ENCODE measurements around the gene HNRNPA1L2.
A peak's percentile ranks its signal among the peaks of the same experiment; 100 is the strongest.
"Not testable (repeated sequence)": the region's sequence is repeated elsewhere in the genome, so short reads cannot be mapped to it uniquely, and the experiment has no call there.

Gene HNRNPA1L2

DNA sequence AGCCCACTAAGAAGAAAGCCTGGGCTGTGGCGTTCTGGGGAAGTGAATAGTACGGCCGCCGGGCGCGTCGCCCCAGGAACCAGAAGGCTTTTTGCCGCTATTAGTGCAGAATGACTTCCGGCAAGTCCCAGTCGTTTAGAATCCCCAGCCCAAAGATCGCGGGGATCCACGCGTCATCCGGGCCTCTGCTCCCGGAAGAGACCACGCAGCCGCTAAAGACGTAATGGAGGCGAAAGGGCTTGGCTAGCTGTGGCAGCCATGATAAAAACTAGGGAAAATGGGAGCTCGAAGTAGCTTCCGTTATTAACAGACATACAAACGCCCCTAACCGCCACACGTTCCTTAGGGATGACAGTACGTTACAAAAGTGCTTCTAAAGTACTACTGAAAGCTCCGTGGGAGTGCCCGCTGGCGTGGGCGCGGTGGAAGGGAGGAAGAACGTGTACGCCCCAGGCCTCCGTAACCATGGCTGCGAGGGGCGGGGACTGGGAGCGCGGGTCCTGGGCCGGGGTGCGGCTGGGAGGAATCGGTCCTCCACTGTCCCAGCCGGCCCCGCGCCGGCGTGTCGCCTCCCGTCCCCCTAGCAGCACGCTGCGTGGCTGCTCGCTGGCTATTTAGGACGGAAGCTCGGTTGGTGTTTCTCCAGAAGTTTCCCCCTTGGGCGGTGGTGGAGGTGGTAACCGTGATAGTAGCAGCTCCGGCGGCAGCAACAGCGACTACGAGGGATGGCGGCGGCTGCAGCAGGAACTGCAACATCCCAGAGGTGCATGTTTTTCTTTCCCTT lies 10.2 kb downstream of the HNRNPA1L2 start, which contains the start of gene SUGT1:
Gene SUGT1, plus strand, starts transcription at position 641 of the 784 bp plus-strand sequence. Its CDS starts 85 bp downstream, at position 726.
- Histone ChIP-seq H3K9ac (ENCODE audit: low read length) (peak within 1 kb of the TSS; percentile 85), H3K4me1 (ENCODE audit: control insufficient read depth, insufficient read depth, low read length) (peaks cover 11% of the 10 kb centered on the region), H3K4me3 (ENCODE audit: low read length) (peak within 1 kb of the TSS; percentile 78), H3K27me3 (ENCODE audit: control insufficient read depth, insufficient read depth, low read length) (no peaks in the 10 kb centered on the region), H3K9me3 (ENCODE audit: control insufficient read depth, low read length) (no peaks in the 10 kb centered on the region), H3K36me3 (ENCODE audit: control insufficient read depth, insufficient read depth, low read length) (no peaks in the 10 kb centered on the region)

DNA sequence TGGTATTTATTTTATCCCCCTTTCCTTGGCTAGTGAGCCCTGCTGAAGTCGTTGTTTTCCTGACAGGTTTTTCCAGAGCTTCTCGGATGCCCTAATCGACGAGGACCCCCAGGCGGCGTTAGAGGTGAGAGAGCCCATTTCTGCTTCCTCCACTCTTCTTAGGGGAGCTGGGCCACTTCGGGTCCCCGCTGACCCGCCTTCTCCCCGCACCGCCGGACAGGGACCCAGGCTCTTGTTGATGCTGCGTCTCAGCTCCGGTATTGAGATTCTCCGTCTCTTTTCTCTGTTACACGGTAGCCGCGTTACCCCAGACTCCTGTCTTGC lies 10.7 kb downstream of the HNRNPA1L2 start:
- Histone ChIP-seq H3K4me1 (ENCODE audit: control insufficient read depth, insufficient read depth, low read length) (peaks cover 11% of the 10 kb centered on the region), H3K36me3 (ENCODE audit: control insufficient read depth, insufficient read depth, low read length) (no peaks in the 10 kb centered on the region), H3K27me3 (ENCODE audit: control insufficient read depth, insufficient read depth, low read length) (no peaks in the 10 kb centered on the region), H3K4me3 (ENCODE audit: low read length) (peak overlapping the region; percentile 78), H3K9me3 (ENCODE audit: control insufficient read depth, low read length) (no peaks in the 10 kb centered on the region), H3K9ac (ENCODE audit: low read length) (peak overlapping the region; percentile 85)

DNA sequence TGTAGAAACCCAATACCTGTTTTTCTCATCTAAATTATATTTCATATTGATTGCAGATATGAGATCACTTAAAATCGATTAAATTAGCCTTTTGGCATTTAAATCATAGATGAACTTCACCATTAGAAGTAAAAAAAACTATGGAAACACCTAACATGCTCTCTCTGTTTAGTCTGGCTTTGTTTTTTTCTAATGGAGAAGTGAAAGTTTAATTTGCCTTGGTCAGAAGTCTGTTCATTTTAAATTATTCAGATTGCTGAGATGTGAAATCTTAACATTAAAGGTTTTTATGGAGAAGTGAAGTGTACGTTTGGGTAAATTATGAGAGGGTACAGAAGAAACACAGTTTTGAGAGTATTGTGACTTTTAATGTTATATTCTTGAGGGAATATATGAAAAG lies 17.1 kb downstream of the HNRNPA1L2 start:
- no peaks in the 10 kb centered on the region for H3K36me3 ChIP-seq (ENCODE audit: control insufficient read depth, insufficient read depth, low read length)

GRCh38 chr13:52664272-52664671 lies 22.0 kb downstream of the HNRNPA1L2 start:
- Histone ChIP-seq H3K36me3 (ENCODE audit: control insufficient read depth, insufficient read depth, low read length) (no peaks in the 10 kb centered on the region), H3K9me3 (ENCODE audit: control insufficient read depth, low read length) (no peaks in the 10 kb centered on the region), H3K27me3 (ENCODE audit: control insufficient read depth, insufficient read depth, low read length) (no peaks in the 10 kb centered on the region), H3K9ac (ENCODE audit: low read length) (no peak overlapping the region), H3K4me1 (ENCODE audit: control insufficient read depth, insufficient read depth, low read length) (no peaks in the 10 kb centered on the region), H3K4me3 (ENCODE audit: low read length) (no peak overlapping the region)

More for the DNA sequence above, 17.1 kb downstream of the HNRNPA1L2 start:
- H3K27me3 ChIP-seq (ENCODE audit: control insufficient read depth, insufficient read depth, low read length): no peaks in the 10 kb centered on the region
- no peak overlapping the region for H3K9ac ChIP-seq (ENCODE audit: low read length)
- no peaks in the 10 kb centered on the region for H3K9me3 ChIP-seq (ENCODE audit: control insufficient read depth, low read length)
- no peak overlapping the region for H3K4me3 ChIP-seq (ENCODE audit: low read length)
- H3K4me1 ChIP-seq (ENCODE audit: control insufficient read depth, insufficient read depth, low read length): no peaks in the 10 kb centered on the region

- H3K36me3 ChIP-seq (ENCODE audit: control insufficient read depth, insufficient read depth, low read length): no peaks in the 10 kb centered on the region
- H3K4me3 ChIP-seq (ENCODE audit: low read length): no peak overlapping the region
- no peaks in the 10 kb centered on the region for H3K4me1 ChIP-seq (ENCODE audit: control insufficient read depth, insufficient read depth, low read length)
- H3K9ac ChIP-seq (ENCODE audit: low read length): no peak overlapping the region
- H3K27me3 ChIP-seq (ENCODE audit: control insufficient read depth, insufficient read depth, low read length): no peaks in the 10 kb centered on the region
- H3K9me3 ChIP-seq (ENCODE audit: control insufficient read depth, low read length): no peaks in the 10 kb centered on the region
Observed at GRCh38 chr13:52665325-52665724, 23.1 kb downstream of the HNRNPA1L2 start.

- no peaks in the 10 kb centered on the region for H3K9me3 ChIP-seq (ENCODE audit: control insufficient read depth, low read length)
- H3K4me3 ChIP-seq (ENCODE audit: low read length): no peak overlapping the region
- no peaks in the 10 kb centered on the region for H3K36me3 ChIP-seq (ENCODE audit: control insufficient read depth, insufficient read depth, low read length)
- H3K27me3 ChIP-seq (ENCODE audit: control insufficient read depth, insufficient read depth, low read length): no peaks in the 10 kb centered on the region
- no peak overlapping the region for H3K9ac ChIP-seq (ENCODE audit: low read length)
- no peaks in the 10 kb centered on the region for H3K4me1 ChIP-seq (ENCODE audit: control insufficient read depth, insufficient read depth, low read length)
Observed at GRCh38 chr13:52669677-52670076, 27.4 kb downstream of the HNRNPA1L2 start.

DNA sequence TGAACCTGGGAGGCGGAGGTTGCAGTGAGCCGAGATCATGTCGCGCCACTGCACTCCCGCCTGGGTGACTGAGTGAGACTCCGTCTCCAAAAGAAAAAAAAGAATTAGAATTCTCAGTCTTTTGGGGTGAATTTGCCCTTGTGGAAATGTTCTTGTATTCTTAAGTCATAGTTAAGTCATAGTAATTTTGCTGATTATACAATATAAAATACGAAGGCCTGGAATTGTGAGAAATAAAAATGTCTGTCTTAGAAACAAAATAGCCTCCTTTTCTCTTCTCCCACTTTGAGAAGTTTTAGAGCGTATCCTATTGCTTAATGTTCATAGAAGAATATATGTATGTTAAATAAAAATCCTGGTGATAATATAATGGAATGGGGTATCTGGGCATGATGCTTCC lies 28.5 kb downstream of the HNRNPA1L2 start:
- H3K9ac ChIP-seq (ENCODE audit: low read length): no peak overlapping the region

DNA sequence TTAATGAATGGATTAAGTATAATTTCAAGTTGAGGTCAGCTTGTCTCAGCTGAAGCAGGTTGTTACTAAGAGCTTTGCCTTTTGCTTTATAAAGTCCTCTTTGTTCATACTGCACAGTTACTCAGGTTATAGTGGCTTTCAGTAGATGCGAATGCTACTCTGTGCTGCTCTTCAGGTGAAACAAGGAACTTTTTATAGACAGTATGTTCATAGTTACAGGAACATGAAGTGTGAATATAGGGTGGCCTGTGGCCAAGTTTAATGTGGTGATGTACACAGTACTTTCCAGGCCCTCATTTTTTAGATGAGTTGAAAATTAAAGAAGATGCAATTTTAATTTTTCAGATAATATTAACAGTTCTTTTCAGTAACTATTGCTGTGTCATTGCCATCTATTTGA lies 31.2 kb downstream of the HNRNPA1L2 start:
- Histone ChIP-seq H3K36me3 (ENCODE audit: control insufficient read depth, insufficient read depth, low read length) (no peaks in the 10 kb centered on the region), H3K4me1 (ENCODE audit: control insufficient read depth, insufficient read depth, low read length) (no peaks in the 10 kb centered on the region), H3K9me3 (ENCODE audit: control insufficient read depth, low read length) (no peaks in the 10 kb centered on the region), H3K27me3 (ENCODE audit: control insufficient read depth, insufficient read depth, low read length) (no peaks in the 10 kb centered on the region), H3K4me3 (ENCODE audit: low read length) (no peak overlapping the region), H3K9ac (ENCODE audit: low read length) (no peak overlapping the region)

More for the DNA sequence above, 28.5 kb downstream of the HNRNPA1L2 start:
- Histone ChIP-seq H3K27me3 (ENCODE audit: control insufficient read depth, insufficient read depth, low read length) (no peaks in the 10 kb centered on the region), H3K9me3 (ENCODE audit: control insufficient read depth, low read length) (no peaks in the 10 kb centered on the region), H3K4me3 (ENCODE audit: low read length) (no peak overlapping the region), H3K36me3 (ENCODE audit: control insufficient read depth, insufficient read depth, low read length) (no peaks in the 10 kb centered on the region), H3K4me1 (ENCODE audit: control insufficient read depth, insufficient read depth, low read length) (no peaks in the 10 kb centered on the region)

DNA sequence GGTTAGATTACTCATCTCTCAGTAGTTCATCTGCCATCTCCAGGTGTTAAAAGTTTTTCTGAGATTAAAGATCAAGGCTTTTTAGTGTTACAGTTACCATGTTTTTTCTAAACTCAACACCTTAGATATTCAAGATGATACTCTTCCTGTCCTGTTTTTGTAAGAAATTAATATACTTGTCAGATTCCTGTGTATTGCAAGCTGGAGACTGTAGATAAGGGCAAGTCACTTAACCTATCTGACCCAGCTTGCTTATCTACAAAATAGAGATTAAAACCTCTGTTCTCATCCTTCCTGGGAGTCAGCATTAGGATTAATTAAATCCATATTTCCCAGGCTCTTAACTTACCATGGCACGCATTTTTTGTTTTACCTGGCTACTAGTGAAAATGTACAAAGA lies 35.6 kb downstream of the HNRNPA1L2 start:
- Histone ChIP-seq H3K4me1 (ENCODE audit: control insufficient read depth, insufficient read depth, low read length) (no peaks in the 10 kb centered on the region), H3K9me3 (ENCODE audit: control insufficient read depth, low read length) (no peaks in the 10 kb centered on the region), H3K27me3 (ENCODE audit: control insufficient read depth, insufficient read depth, low read length) (no peaks in the 10 kb centered on the region), H3K36me3 (ENCODE audit: control insufficient read depth, insufficient read depth, low read length) (no peaks in the 10 kb centered on the region), H3K9ac (ENCODE audit: low read length) (no peak overlapping the region), H3K4me3 (ENCODE audit: low read length) (no peak overlapping the region)

DNA sequence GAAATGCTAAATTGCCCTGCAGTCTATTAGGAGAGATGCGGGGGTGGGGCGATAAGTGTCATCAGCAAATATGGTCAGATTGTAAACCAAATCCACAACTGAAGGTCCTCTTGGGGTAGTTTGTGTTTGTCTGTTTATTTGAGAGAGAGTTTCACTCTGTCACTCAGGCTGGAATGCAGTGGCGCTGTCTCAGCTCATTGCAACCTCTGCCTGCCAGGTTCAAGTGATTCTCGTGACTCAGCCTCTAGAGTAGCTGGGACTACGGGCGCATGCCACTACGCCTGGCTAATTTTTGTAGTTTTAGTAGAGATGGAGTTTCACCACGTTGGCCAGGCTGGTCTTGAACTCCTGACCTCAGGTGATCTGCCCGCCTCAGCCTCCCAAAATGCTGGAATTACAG lies 43.6 kb downstream of the HNRNPA1L2 start:
- not testable (repeated sequence) for H3K27me3 ChIP-seq (ENCODE audit: control insufficient read depth, insufficient read depth, low read length); H3K9ac ChIP-seq (ENCODE audit: low read length); H3K4me1 ChIP-seq (ENCODE audit: control insufficient read depth, insufficient read depth, low read length); H3K4me3 ChIP-seq (ENCODE audit: low read length); H3K36me3 ChIP-seq (ENCODE audit: control insufficient read depth, insufficient read depth, low read length); H3K9me3 ChIP-seq (ENCODE audit: control insufficient read depth, low read length)

GRCh38 chr13:52686376-52686775 lies 44.1 kb downstream of the HNRNPA1L2 start:
- Histone ChIP-seq H3K4me1 (ENCODE audit: control insufficient read depth, insufficient read depth, low read length) (no peaks in the 10 kb centered on the region), H3K9ac (ENCODE audit: low read length) (no peak overlapping the region), H3K4me3 (ENCODE audit: low read length) (no peak overlapping the region), H3K9me3 (ENCODE audit: control insufficient read depth, low read length) (no peaks in the 10 kb centered on the region), H3K27me3 (ENCODE audit: control insufficient read depth, insufficient read depth, low read length) (no peaks in the 10 kb centered on the region), H3K36me3 (ENCODE audit: control insufficient read depth, insufficient read depth, low read length) (no peaks in the 10 kb centered on the region)
